IMR-90 (cell line): ENCODE data around the gene RAG1. TPM values are rescaled to one million over a fixed set of nuclear protein-coding genes. Genes with fewer than 3 reads are reported as not detected.
A peak's percentile ranks its signal among the peaks of the same experiment; 100 is the strongest.

Experiments
- ATAC-seq: fragments of 200-7000 bp; cut with Tn5 transposase; 2 replicates; pipeline ENCODE4 v1.9.1; 2020; ENCODE audit warnings: low read depth, mild to moderate bottlenecking, moderate library complexity
- BruUV-seq: library from RNA; stranded (reverse); fragments of 400-500 nt; replicated peaks from 2 replicates; lab custom pipeline; 2021; lab: Mats Ljungman, UMichigan
- CTCF ChIA-PET: fragments of 300-600 bp; formaldehyde crosslinking; extraction: SDS; loops from one replicate; lab custom pipeline; 2021; ENCODE audit warnings: antibody characterized with exemption; lab: Yijun Ruan, JAX
- POLR2A ChIA-PET: fragments of 300-600 bp; sonication (Branson Sonifier 250); formaldehyde crosslinking; loops from one replicate; lab custom pipeline; 2022; ENCODE audit warnings: antibody characterized with exemption; ENCODE audit not compliant: unreplicated experiment; lab: Charles Lee
- DNase-seq: peaks from one replicate; pipeline ENCODE4 v3.0.0; 2013
- H2AFZ ChIP-seq: replicated peaks from 2 replicates; pipeline ENCODE3; 2013; ENCODE audit warnings: low read length, mild to moderate bottlenecking; ENCODE audit not compliant: poor library complexity
- H2AK5ac ChIP-seq: 2 replicates; pipeline ENCODE4 v1.6.1; 2013; ENCODE audit warnings: low read depth, low read length, inconsistent platforms
- H2AK9ac ChIP-seq: replicated peaks from 2 replicates; pipeline ENCODE3; 2013; ENCODE audit warnings: mild to moderate bottlenecking, low read depth, low read length, moderate library complexity; ENCODE audit not compliant: poor library complexity
- H2BK120ac ChIP-seq: 2 replicates; pipeline ENCODE4 v1.6.1; 2013; ENCODE audit warnings: low read depth, low read length, inconsistent platforms
- H2BK15ac ChIP-seq: 3 replicates; pipeline ENCODE4 v1.6.1; 2013; ENCODE audit warnings: low read depth, low read length, inconsistent platforms
- H2BK20ac ChIP-seq: 2 replicates; pipeline ENCODE4 v1.6.1; 2013; ENCODE audit warnings: low read depth, mild to moderate bottlenecking, inconsistent platforms, low read length, moderate library complexity
- H2BK5ac ChIP-seq: 2 replicates; pipeline ENCODE4 v1.6.1; 2013; ENCODE audit warnings: mild to moderate bottlenecking, low read depth, low read length, inconsistent platforms; ENCODE audit not compliant: poor library complexity, severe bottlenecking
- H3K14ac ChIP-seq: replicated peaks from 2 replicates; pipeline ENCODE4 v1.6.1; 2013; ENCODE audit warnings: low read depth, low read length, inconsistent platforms
- H3K18ac ChIP-seq: 2 replicates; pipeline ENCODE4 v1.6.1; 2013; ENCODE audit warnings: low read depth, low read length, control low read depth
- H3K23ac ChIP-seq: 2 replicates; pipeline ENCODE4 v1.6.1; 2013; ENCODE audit warnings: low read depth, low read length, inconsistent platforms
- H3K27ac ChIP-seq: 2 replicates; pipeline ENCODE4 v1.5.1; 2013; ENCODE audit warnings: mild to moderate bottlenecking, control low read depth, low read length; ENCODE audit not compliant: insufficient read depth
- H3K27me3 ChIP-seq: 2 replicates; pipeline ENCODE4 v1.6.1; 2013; ENCODE audit warnings: low read length; ENCODE audit not compliant: control insufficient read depth, insufficient read depth
- H3K36me3 ChIP-seq: 2 replicates; pipeline ENCODE4 v1.6.1; 2013; ENCODE audit warnings: low read length, mixed read lengths; ENCODE audit not compliant: control insufficient read depth, insufficient read depth
- H3K4ac ChIP-seq: 2 replicates; pipeline ENCODE4 v1.6.1; 2013; ENCODE audit warnings: low read depth, low read length, inconsistent platforms
- H3K4me1 ChIP-seq: 2 replicates; pipeline ENCODE4 v1.6.1; 2013; ENCODE audit warnings: low read length, mixed read lengths; ENCODE audit not compliant: control insufficient read depth, insufficient read depth
- H3K4me2 ChIP-seq: 2 replicates; pipeline ENCODE4 v1.6.1; 2013; ENCODE audit warnings: low read depth, mild to moderate bottlenecking, control low read depth, low read length, moderate library complexity
- H3K4me3 ChIP-seq: 2 replicates; pipeline ENCODE4 v1.5.1; 2013; ENCODE audit warnings: low read depth, mild to moderate bottlenecking, control low read depth, low read length, moderate library complexity; ENCODE audit not compliant: insufficient read depth
- H3K56ac ChIP-seq: 2 replicates; pipeline ENCODE4 v1.6.1; 2013; ENCODE audit warnings: low read length, inconsistent platforms; ENCODE audit not compliant: insufficient read depth; ENCODE audit errors: extremely low read depth
- H3K79me1 ChIP-seq, 2 experiments: 2 replicates each; pipeline ENCODE4 v1.6.1; 2013; ENCODE audit warnings: low read length in 2 of 2, inconsistent platforms in 1 of 2, low read depth in 1 of 2
- H3K9ac ChIP-seq: 2 replicates; pipeline ENCODE4 v1.6.1; 2013; ENCODE audit warnings: low read depth, low read length, control low read depth
- H3K9me1 ChIP-seq: 2 replicates; pipeline ENCODE4 v1.6.1; 2013; ENCODE audit warnings: low read length, inconsistent platforms; ENCODE audit not compliant: insufficient read depth
- H3K9me3 ChIP-seq: 2 replicates; pipeline ENCODE4 v1.6.1; 2013; ENCODE audit warnings: low read length; ENCODE audit not compliant: control insufficient read depth, insufficient read depth
- H4K20me1 ChIP-seq: 2 replicates; pipeline ENCODE4 v1.6.1; 2013; ENCODE audit warnings: low read length, inconsistent platforms; ENCODE audit not compliant: insufficient read depth
- H4K5ac ChIP-seq: 2 replicates; pipeline ENCODE4 v1.6.1; 2013; ENCODE audit warnings: mild to moderate bottlenecking, low read depth, low read length, control low read depth
- H4K8ac ChIP-seq, 2 experiments: 2 replicates each; pipeline ENCODE4 v1.6.1; 2013; ENCODE audit warnings: low read depth in 2 of 2, low read length in 2 of 2, control low read depth in 1 of 2, inconsistent platforms in 1 of 2
- H4K91ac ChIP-seq: 2 replicates; pipeline ENCODE4 v1.6.1; 2013; ENCODE audit warnings: low read depth, low read length, inconsistent platforms; ENCODE audit not compliant: insufficient read depth
- BHLHE40 ChIP-seq: fragments of 150-350 bp; IDR thresholded peaks from 2 replicates; pipeline ENCODE4 v1.6.1; 2016; ENCODE audit warnings: mild to moderate bottlenecking, low read depth, low read length
- CEBPB ChIP-seq: IDR thresholded peaks from 2 replicates; pipeline ENCODE4 v1.6.1; 2012; ENCODE audit warnings: low read depth, low read length, improper control_type of control experiment
- CHD1 ChIP-seq: IDR thresholded peaks from 2 replicates; pipeline ENCODE4 v1.6.1; 2012; ENCODE audit warnings: low read depth, low read length, improper control_type of control experiment
- FOS ChIP-seq: fragments of 150-350 bp; IDR thresholded peaks from 2 replicates; pipeline ENCODE4 v1.6.1; 2016; ENCODE audit warnings: low read depth, low read length
- MAFK ChIP-seq: IDR thresholded peaks from 2 replicates; pipeline ENCODE4 v1.6.1; 2012; ENCODE audit warnings: low read depth, low read length, improper control_type of control experiment
- MAZ ChIP-seq: IDR thresholded peaks from 2 replicates; pipeline ENCODE4 v1.6.1; 2012; ENCODE audit warnings: low read depth, mild to moderate bottlenecking, low read length, improper control_type of control experiment, moderate library complexity, borderline replicate concordance
- MXI1 ChIP-seq: IDR thresholded peaks from 2 replicates; pipeline ENCODE4 v1.6.1; 2012; ENCODE audit warnings: low read depth, mild to moderate bottlenecking, low read length, moderate library complexity, borderline replicate concordance
- NFE2L2 ChIP-seq: fragments of 150-350 bp; IDR thresholded peaks from 2 replicates; pipeline ENCODE4 v1.6.1; 2016; ENCODE audit warnings: low read depth, mild to moderate bottlenecking, low read length
- POLR2A ChIP-seq: IDR thresholded peaks from 2 replicates; pipeline ENCODE4 v1.6.1; 2012; ENCODE audit warnings: mild to moderate bottlenecking, low read depth, low read length
- RAD21 ChIP-seq: IDR thresholded peaks from 2 replicates; pipeline ENCODE4 v1.6.1; 2012; ENCODE audit warnings: low read length, improper control_type of control experiment
- RCOR1 ChIP-seq: IDR thresholded peaks from 2 replicates; pipeline ENCODE4 v1.6.1; 2012; ENCODE audit warnings: mild to moderate bottlenecking, low read length, improper control_type of control experiment; ENCODE audit not compliant: insufficient replicate concordance
- RFX5 ChIP-seq: IDR thresholded peaks from 2 replicates; pipeline ENCODE4 v1.8.0; 2012; ENCODE audit warnings: low read depth, mild to moderate bottlenecking, low read length, moderate library complexity
- SMC3 ChIP-seq: fragments of 150-350 bp; IDR thresholded peaks from 2 replicates; pipeline ENCODE4 v1.6.1; 2016; ENCODE audit warnings: low read depth, mild to moderate bottlenecking, antibody characterized with exemption, low read length, moderate library complexity
- USF2 ChIP-seq: fragments of 150-350 bp; IDR thresholded peaks from 2 replicates; pipeline ENCODE4 v1.6.1; 2017; ENCODE audit warnings: mild to moderate bottlenecking, antibody characterized with exemption, low read length, low read depth
- WGBS, 2 experiments: methylation state at CpG; one replicate each; pipeline versions ENCODE4 v1.1.5 to v1.1.7; 2013; ENCODE audit warnings: missing lambda C conversion rate in 2 of 2; ENCODE audit not compliant: insufficient read length in 1 of 2; ENCODE audit errors: extremely low coverage in 2 of 2; 5-methylcytosine and 5-hydroxymethylcytosine counted together
- dilution Hi-C: fragments of 300-500 bp; cut with HindIII; formaldehyde crosslinking; loops from one replicate; pipeline ENCODE4 v1.14.3; 2018; ENCODE audit warnings: low sequenced_read_pairs; ENCODE audit not compliant: unreplicated experiment
- in situ Hi-C: fragments of 300-500 bp; cut with MboI; formaldehyde crosslinking; loops from 3 replicates; pipeline ENCODE4 v1.14.3; 2019; ENCODE audit warnings: low sequenced_read_pairs, inconsistent platforms, mixed read lengths
- intact Hi-C: fragments of 100-400 bp; cut with micrococcal nuclease; formaldehyde crosslinking; loops from 2 replicates; pipeline ENCODE4 v1.10.0; 2022
- polyA plus RNA-seq, 3 experiments: library from polyadenylated mRNA; depleted of rRNA; stranded (reverse); fragments of >200 nt; gene quantifications; 2 replicates each; pipeline ENCODE4 v1.2.3, GENCODE V29; 2012; ENCODE audit warnings: low replicate concordance in 1 of 3
- total RNA-seq: library from RNA; depleted of rRNA; stranded (reverse); fragments of >200 nt; gene quantifications from 2 replicates; pipeline ENCODE4 v1.2.3, GENCODE V29; 2012
- TF ChIP-seq, protein P1 (sequence below): fragments of 150-350 bp; IDR thresholded peaks from 2 replicates; pipeline ENCODE4 v1.6.1; 2016; ENCODE audit warnings: low read depth, mild to moderate bottlenecking, low read length, moderate library complexity, borderline replicate concordance
- TF ChIP-seq, protein P2 (sequence below): conservative IDR thresholded peaks from 2 replicates; pipeline ENCODE4 v1.5.1; 2012; ENCODE audit warnings: mild to moderate bottlenecking, low read depth, low read length, improper control_type of control experiment

The RAG1 gene
- total and polyA plus RNA-seq, 2 of the 4 experiments (the other 2 are of a cell fraction) = 0.14 to 0.72 TPM

GRCh38 chr11:36569095-36569494 is 1.3 kb downstream of the RAG1 start:
- Histone ChIP-seq H3K4me1 (no peaks in the 10 kb centered on the region), H3K9ac (no peak overlapping the region), H3K27me3 (peaks cover 26% of the 10 kb centered on the region), H2BK120ac (no peak overlapping the region), H2AK9ac (peak overlapping the region; percentile 57), H2AFZ (peak overlapping the region; percentile 8), H3K23ac (no peak overlapping the region), H3K79me1 (no peaks in the 10 kb centered on the region), H4K8ac (no peak overlapping the region), H4K20me1 (no peaks in the 10 kb centered on the region), H3K56ac (no peak overlapping the region), H3K4me3 (no peak overlapping the region), H4K5ac (no peak overlapping the region), H2BK5ac (no peak overlapping the region), H3K9me3 (no peaks in the 10 kb centered on the region), H2BK20ac (no peak overlapping the region), H3K9me1 (no peaks in the 10 kb centered on the region), H3K4ac (no peak overlapping the region), H2AK5ac (no peak overlapping the region), H2BK15ac (no peak overlapping the region), H3K36me3 (no peaks in the 10 kb centered on the region), H4K91ac (no peak overlapping the region), H3K4me2 (no peak overlapping the region), H3K18ac (no peak overlapping the region), H3K27ac (no peak overlapping the region), H3K14ac (no peak overlapping the region)
- no TSS peak for BruUV-seq
- dilution Hi-C loops (no loop called here), in situ Hi-C loops (no loop called here), intact Hi-C loops (no loop called here)
- no CpG with 5 or more reads among the region's 4 CpGs for WGBS, 2 experiments
- CTCF ChIA-PET = interaction anchor here (1.1 kb wide), 1 partner anchor 178 kb away, joined by 4 read pairs; no protein-coding TSS in a partner anchor
- ATAC-seq (no peak), DNase-seq (no peak)
- POLR2A ChIA-PET = no interaction called here
- TF ChIP-seq NFE2L2 (no peak), SMC3 (no peak), RFX5 (no peak), MAFK (no peak), USF2 (no peak), POLR2A (no peak), BHLHE40 (no peak), MXI1 (no peak), FOS (no peak), MAZ (no peak), RCOR1 (no peak), CEBPB (no peak), CHD1 (no peak), RAD21 (no peak)
- TF ChIP-seq, protein P1, sequence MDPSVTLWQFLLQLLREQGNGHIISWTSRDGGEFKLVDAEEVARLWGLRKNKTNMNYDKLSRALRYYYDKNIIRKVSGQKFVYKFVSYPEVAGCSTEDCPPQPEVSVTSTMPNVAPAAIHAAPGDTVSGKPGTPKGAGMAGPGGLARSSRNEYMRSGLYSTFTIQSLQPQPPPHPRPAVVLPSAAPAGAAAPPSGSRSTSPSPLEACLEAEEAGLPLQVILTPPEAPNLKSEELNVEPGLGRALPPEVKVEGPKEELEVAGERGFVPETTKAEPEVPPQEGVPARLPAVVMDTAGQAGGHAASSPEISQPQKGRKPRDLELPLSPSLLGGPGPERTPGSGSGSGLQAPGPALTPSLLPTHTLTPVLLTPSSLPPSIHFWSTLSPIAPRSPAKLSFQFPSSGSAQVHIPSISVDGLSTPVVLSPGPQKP = no peak
- TF ChIP-seq, protein P2, sequence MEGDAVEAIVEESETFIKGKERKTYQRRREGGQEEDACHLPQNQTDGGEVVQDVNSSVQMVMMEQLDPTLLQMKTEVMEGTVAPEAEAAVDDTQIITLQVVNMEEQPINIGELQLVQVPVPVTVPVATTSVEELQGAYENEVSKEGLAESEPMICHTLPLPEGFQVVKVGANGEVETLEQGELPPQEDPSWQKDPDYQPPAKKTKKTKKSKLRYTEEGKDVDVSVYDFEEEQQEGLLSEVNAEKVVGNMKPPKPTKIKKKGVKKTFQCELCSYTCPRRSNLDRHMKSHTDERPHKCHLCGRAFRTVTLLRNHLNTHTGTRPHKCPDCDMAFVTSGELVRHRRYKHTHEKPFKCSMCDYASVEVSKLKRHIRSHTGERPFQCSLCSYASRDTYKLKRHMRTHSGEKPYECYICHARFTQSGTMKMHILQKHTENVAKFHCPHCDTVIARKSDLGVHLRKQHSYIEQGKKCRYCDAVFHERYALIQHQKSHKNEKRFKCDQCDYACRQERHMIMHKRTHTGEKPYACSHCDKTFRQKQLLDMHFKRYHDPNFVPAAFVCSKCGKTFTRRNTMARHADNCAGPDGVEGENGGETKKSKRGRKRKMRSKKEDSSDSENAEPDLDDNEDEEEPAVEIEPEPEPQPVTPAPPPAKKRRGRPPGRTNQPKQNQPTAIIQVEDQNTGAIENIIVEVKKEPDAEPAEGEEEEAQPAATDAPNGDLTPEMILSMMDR = no peak
